Lower leg skin (tissue), 3 donors: Measurements from ENCODE around the gene ABR.

ENCODE experiments used
- POLR2A ChIP-seq, 2 donors: fragments of 450-650 bp; IDR thresholded peaks; one replicate each; pipeline ENCODE4 v1.6.1; 2016 to 2017; ENCODE audit warnings: antibody characterized with exemption in 2 of 2, mild to moderate bottlenecking in 1 of 2, moderate library complexity in 1 of 2
- TF ChIP-seq, protein P1 (sequence below), 3 donors: fragments of 450-650 bp; IDR thresholded peaks; one replicate each; pipeline ENCODE4 v1.5.1; 2016; ENCODE audit warnings: antibody characterized with exemption in 3 of 3, mild to moderate bottlenecking in 3 of 3, moderate library complexity in 2 of 3

GRCh38 chr17:1083451-1084187, 96.2 kb downstream of the ABR start:
- TF ChIP-seq POLR2A (IDR thresholded peaks at IDR 0.05): no peak
- TF ChIP-seq, protein P1, sequence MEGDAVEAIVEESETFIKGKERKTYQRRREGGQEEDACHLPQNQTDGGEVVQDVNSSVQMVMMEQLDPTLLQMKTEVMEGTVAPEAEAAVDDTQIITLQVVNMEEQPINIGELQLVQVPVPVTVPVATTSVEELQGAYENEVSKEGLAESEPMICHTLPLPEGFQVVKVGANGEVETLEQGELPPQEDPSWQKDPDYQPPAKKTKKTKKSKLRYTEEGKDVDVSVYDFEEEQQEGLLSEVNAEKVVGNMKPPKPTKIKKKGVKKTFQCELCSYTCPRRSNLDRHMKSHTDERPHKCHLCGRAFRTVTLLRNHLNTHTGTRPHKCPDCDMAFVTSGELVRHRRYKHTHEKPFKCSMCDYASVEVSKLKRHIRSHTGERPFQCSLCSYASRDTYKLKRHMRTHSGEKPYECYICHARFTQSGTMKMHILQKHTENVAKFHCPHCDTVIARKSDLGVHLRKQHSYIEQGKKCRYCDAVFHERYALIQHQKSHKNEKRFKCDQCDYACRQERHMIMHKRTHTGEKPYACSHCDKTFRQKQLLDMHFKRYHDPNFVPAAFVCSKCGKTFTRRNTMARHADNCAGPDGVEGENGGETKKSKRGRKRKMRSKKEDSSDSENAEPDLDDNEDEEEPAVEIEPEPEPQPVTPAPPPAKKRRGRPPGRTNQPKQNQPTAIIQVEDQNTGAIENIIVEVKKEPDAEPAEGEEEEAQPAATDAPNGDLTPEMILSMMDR (IDR thresholded peaks at IDR 0.05): no peak
